HG02852 (cell line): ENCODE measurements around the gene NATD1.
"Not testable (repeated sequence)": the region's sequence is repeated elsewhere in the genome, so short reads cannot be mapped to it uniquely, and the experiment has no call there.

Experiments used
- ATAC-seq: cut with Tn5 transposase; IDR thresholded peaks from one replicate; pipeline ENCODE4 v1.9.1; 2021; ENCODE audit warnings: mild to moderate bottlenecking, moderate library complexity; ENCODE audit not compliant: unreplicated experiment

NATD1 gene

GRCh38 chr17:21247552-21248258, 5.5 kb downstream of the NATD1 start:
- no peak for ATAC-seq

GRCh38 chr17:21246698-21247097, 6.5 kb downstream of the NATD1 start:
- ATAC-seq: no peak

GRCh38 chr17:21245639-21246084, 7.5 kb downstream of the NATD1 start:
- no peak for ATAC-seq

GRCh38 chr17:21243516-21244303, 9.5 kb downstream of the NATD1 start:
- no peak for ATAC-seq

- no peak for ATAC-seq
Measured at GRCh38 chr17:21242780-21243515, 10.3 kb downstream of the NATD1 start.

GRCh38 chr17:21242026-21242697, 11.0 kb downstream of the NATD1 start:
- ATAC-seq: no peak

GRCh38 chr17:21241564-21241963, 11.6 kb downstream of the NATD1 start:
- ATAC-seq: no peak

- ATAC-seq: no peak
Measured at GRCh38 chr17:21240369-21241055, 12.7 kb downstream of the NATD1 start.

GRCh38 chr17:21239680-21240368, 13.4 kb downstream of the NATD1 start:
- no peak for ATAC-seq

- ATAC-seq: no peak
Measured at GRCh38 chr17:21235921-21236320, 17.3 kb downstream of the NATD1 start.

GRCh38 chr17:21233581-21234347, 19.4 kb downstream of the NATD1 start:
- no peak for ATAC-seq

GRCh38 chr17:21232033-21232749, 21.0 kb downstream of the NATD1 start:
- no peak for ATAC-seq

GRCh38 chr17:21231533-21231932, 21.7 kb downstream of the NATD1 start:
- ATAC-seq: no peak

GRCh38 chr17:21228845-21229244, 24.4 kb downstream of the NATD1 start:
- ATAC-seq: no peak

- no peak for ATAC-seq
Measured at GRCh38 chr17:21228111-21228510, 25.1 kb downstream of the NATD1 start.

GRCh38 chr17:21227277-21227676, 25.9 kb downstream of the NATD1 start:
- not testable (repeated sequence) for ATAC-seq

GRCh38 chr17:21223086-21223485, 30.1 kb downstream of the NATD1 start:
- ATAC-seq: no peak

GRCh38 chr17:21218831-21219380, 34.3 kb downstream of the NATD1 start:
- no peak for ATAC-seq
